HG02852 (cell line): ENCODE results near the gene ZNF284.

ENCODE experiments used
- ATAC-seq: cut with Tn5 transposase; IDR thresholded peaks from one replicate; pipeline ENCODE4 v1.9.1; 2021; ENCODE audit warnings: mild to moderate bottlenecking, moderate library complexity; ENCODE audit not compliant: unreplicated experiment

The ZNF284 gene

GRCh38 chr19:44071824-44072542, at the start of gene ZNF284:
TSS of gene ZNF284 (plus strand) at chr19:44072159. CDS start at chr19:44076390, 4,231 bp downstream.
- peak; percentile 92 for ATAC-seq

GRCh38 chr19:44024900-44025216, 47.1 kb upstream of the ZNF284 start:
- ATAC-seq: no peak

GRCh38 chr19:44025217-44025936, 46.6 kb upstream of the ZNF284 start, which contains the start of gene ZNF222:
TSS of gene ZNF222 (plus strand) at chr19:44025379. CDS start at chr19:44025437, 58 bp downstream.
- peak; percentile 93 for ATAC-seq

GRCh38 chr19:44026622-44027021, 45.3 kb upstream of the ZNF284 start:
- no peak for ATAC-seq

GRCh38 chr19:44032001-44032610, 39.9 kb upstream of the ZNF284 start:
- no peak for ATAC-seq

GRCh38 chr19:44042147-44042546, 29.8 kb upstream of the ZNF284 start:
- no peak for ATAC-seq

GRCh38 chr19:44050740-44051649, 21.0 kb upstream of the ZNF284 start:
- ATAC-seq: no peak

GRCh38 chr19:44051650-44052402, 20.1 kb upstream of the ZNF284 start, which contains the start of gene ZNF223:
TSS of gene ZNF223 (plus strand) at chr19:44052036. CDS start at chr19:44055177, 3,141 bp downstream.
- ATAC-seq: peak; percentile 65

- no peak for ATAC-seq
Measured at GRCh38 chr19:44055870-44056269, 16.1 kb upstream of the ZNF284 start.

GRCh38 chr19:44059229-44059628, 12.7 kb upstream of the ZNF284 start:
- no peak for ATAC-seq

GRCh38 chr19:44061038-44061437, 10.9 kb upstream of the ZNF284 start:
- ATAC-seq: no peak

- no peak for ATAC-seq
Measured at GRCh38 chr19:44066305-44066704, 5.7 kb upstream of the ZNF284 start.

GRCh38 chr19:44069415-44069814, 2.5 kb upstream of the ZNF284 start:
- ATAC-seq: no peak

- no peak for ATAC-seq
Measured at GRCh38 chr19:44072543-44073401, 813 bp downstream of the ZNF284 start.

GRCh38 chr19:44076325-44076724, 4.4 kb downstream of the ZNF284 start:
- no peak for ATAC-seq

GRCh38 chr19:44092108-44092507, 20.1 kb downstream of the ZNF284 start:
- ATAC-seq: no peak

GRCh38 chr19:44093931-44094765, 22.2 kb downstream of the ZNF284 start, which contains the start of gene ZNF224:
TSS of gene ZNF224 (plus strand) at chr19:44094361. CDS start at chr19:44097874, 3,513 bp downstream.
- ATAC-seq: peak; percentile 86

- ATAC-seq: no peak
Measured at GRCh38 chr19:44107751-44108150, 35.8 kb downstream of the ZNF284 start.
